Gastrocnemius medialis (tissue), 4 donors: Measurements from ENCODE around the gene DISP3. TPM values are rescaled to one million over a fixed set of nuclear protein-coding genes. Genes with fewer than 3 reads are reported as not detected.

Experiments used
- ATAC-seq, 2 donors: fragments of 150-250 bp; one replicate each; pipeline ENCODE4 v1.9.1; 2016
- DNase-seq, 2 donors: peaks; one replicate each; pipeline ENCODE4 v3.0.0-alpha.2; 2019
- H3K27ac ChIP-seq, 4 donors: fragments of 200-600 bp; sonication (generic); 1 replicate in 1 of 4; 2 replicates in 3 of 4; pipeline ENCODE4 v1.5.1; 2016 to 2018; ENCODE audit warnings: mild to moderate bottlenecking in 2 of 4, moderate library complexity in 1 of 4
- H3K27me3 ChIP-seq, 3 donors: fragments of 200-600 bp; sonication (generic) in 2 of 3; 1 replicate in 1 of 3; 2 replicates in 2 of 3; pipeline versions ENCODE4 v1.5.1 to v1.6.0; 2016 to 2019; ENCODE audit warnings: mild to moderate bottlenecking in 1 of 3, moderate library complexity in 1 of 3
- H3K36me3 ChIP-seq, 2 donors: fragments of 200-600 bp; sonication (generic) in 1 of 2; one replicate each; pipeline ENCODE4 v1.5.1; 2017 to 2018
- H3K4me1 ChIP-seq, 2 donors: fragments of 200-600 bp; sonication (generic) in 1 of 2; one replicate each; pipeline ENCODE4 v1.5.1; 2016 to 2017; ENCODE audit warnings: mild to moderate bottlenecking in 2 of 2
- H3K4me3 ChIP-seq, 4 donors: fragments of 200-600 bp; sonication (generic) in 3 of 4; 1 replicate in 1 of 4; 2 replicates in 3 of 4; pipeline ENCODE4 v1.5.1; 2016 to 2019; ENCODE audit warnings: mild to moderate bottlenecking in 2 of 4
- H3K9me3 ChIP-seq, 3 donors: fragments of 200-600 bp; sonication (generic) in 2 of 3; 1 replicate in 1 of 3; 2 replicates in 2 of 3; pipeline ENCODE4 v1.5.1; 2016 to 2019
- CTCF ChIP-seq, 5 experiments: fragments of 450-650 bp in 3 of 5; fragments of 200-600 bp in 2 of 5; sonication (generic) in 2 of 5; IDR thresholded peaks in 4 of 5; conservative IDR thresholded peaks in 1 of 5; 1 replicate in 4 of 5; 2 replicates in 1 of 5; pipeline ENCODE4 v1.5.1; 2016 to 2019; ENCODE audit warnings: antibody characterized with exemption in 5 of 5, mild to moderate bottlenecking in 3 of 5, moderate library complexity in 3 of 5
- POLR2A ChIP-seq, 2 donors: fragments of 450-650 bp; IDR thresholded peaks; one replicate each; pipeline ENCODE4 v1.6.1; 2017; ENCODE audit warnings: antibody characterized with exemption in 2 of 2, mild to moderate bottlenecking in 2 of 2, moderate library complexity in 2 of 2
- in situ Hi-C, 4 donors: fragments of 200-750 bp; cut with MboI; loops; one replicate each; pipeline versions ENCODE4 v1.15.0 to v1.8.0; 2017; ENCODE audit warnings: low sequenced_read_pairs in 4 of 4
- intact Hi-C: fragments of 100-400 bp; cut with DNase I; formaldehyde crosslinking; loops from one replicate; pipeline ENCODE4 v1.15.1; 2023; ENCODE audit warnings: low total_unique reads
- total RNA-seq, 4 donors: library from RNA; depleted of rRNA; stranded (reverse); fragments of >200 nt; gene quantifications; one replicate each; pipeline versions ENCODE4 v1.1.0 to v1.2.3, GENCODE V29; 2016

DISP3 gene
- total RNA-seq, 4 donors from 2014 or later: not detected

- in situ Hi-C loops (no loop called here), intact Hi-C loops (no loop called here)
- no peak for ATAC-seq
- no peak for TF ChIP-seq CTCF (IDR thresholded peaks at IDR 0.05 in 4 of 5, conservative IDR thresholded peaks at IDR 0.05 in 1 of 5)
- no peak for TF ChIP-seq POLR2A (IDR thresholded peaks at IDR 0.05)
- DNase-seq: no peak
- no peaks in the 10 kb centered on the region for H3K36me3 ChIP-seq
- no peaks in the 10 kb centered on the region for H3K4me1 ChIP-seq
- no peaks in the 10 kb centered on the region for H3K9me3 ChIP-seq
- no peaks in the 10 kb centered on the region for H3K27me3 ChIP-seq
- H3K4me3 ChIP-seq: no peak overlapping the region
- H3K27ac ChIP-seq: no peak overlapping the region
These were observed 36.7 kb downstream of the DISP3 start for GRCh38 chr1:11515368-11516300.

- ATAC-seq (no peak), DNase-seq (no peak)
- Histone ChIP-seq H3K27me3 (no peaks in the 10 kb centered on the region), H3K27ac (no peak overlapping the region), H3K4me3 (no peak overlapping the region), H3K9me3 (no peaks in the 10 kb centered on the region), H3K36me3 (no peaks in the 10 kb centered on the region), H3K4me1 (no peaks in the 10 kb centered on the region)
- intact Hi-C loops (no loop called here), in situ Hi-C loops (no loop called here)
- TF ChIP-seq CTCF (IDR thresholded peaks at IDR 0.05 in 4 of 5, conservative IDR thresholded peaks at IDR 0.05 in 1 of 5) (no peak), POLR2A (IDR thresholded peaks at IDR 0.05) (no peak)
These were observed 38.1 kb downstream of the DISP3 start for GRCh38 chr1:11516961-11517635.

- intact Hi-C loops: no loop called here
- no peaks in the 10 kb centered on the region for H3K4me1 ChIP-seq
- no peak for TF ChIP-seq CTCF (IDR thresholded peaks at IDR 0.05 in 4 of 5, conservative IDR thresholded peaks at IDR 0.05 in 1 of 5)
- TF ChIP-seq POLR2A (IDR thresholded peaks at IDR 0.05): no peak
- DNase-seq (no peak), ATAC-seq (no peak)
- in situ Hi-C loops: no loop called here
- no peak overlapping the region for H3K4me3 ChIP-seq
- no peaks in the 10 kb centered on the region for H3K9me3 ChIP-seq
- no peaks in the 10 kb centered on the region for H3K36me3 ChIP-seq
- H3K27ac ChIP-seq: no peak overlapping the region
- no peaks in the 10 kb centered on the region for H3K27me3 ChIP-seq
These were observed 39.2 kb downstream of the DISP3 start for GRCh38 chr1:11518016-11518701.

DNA sequence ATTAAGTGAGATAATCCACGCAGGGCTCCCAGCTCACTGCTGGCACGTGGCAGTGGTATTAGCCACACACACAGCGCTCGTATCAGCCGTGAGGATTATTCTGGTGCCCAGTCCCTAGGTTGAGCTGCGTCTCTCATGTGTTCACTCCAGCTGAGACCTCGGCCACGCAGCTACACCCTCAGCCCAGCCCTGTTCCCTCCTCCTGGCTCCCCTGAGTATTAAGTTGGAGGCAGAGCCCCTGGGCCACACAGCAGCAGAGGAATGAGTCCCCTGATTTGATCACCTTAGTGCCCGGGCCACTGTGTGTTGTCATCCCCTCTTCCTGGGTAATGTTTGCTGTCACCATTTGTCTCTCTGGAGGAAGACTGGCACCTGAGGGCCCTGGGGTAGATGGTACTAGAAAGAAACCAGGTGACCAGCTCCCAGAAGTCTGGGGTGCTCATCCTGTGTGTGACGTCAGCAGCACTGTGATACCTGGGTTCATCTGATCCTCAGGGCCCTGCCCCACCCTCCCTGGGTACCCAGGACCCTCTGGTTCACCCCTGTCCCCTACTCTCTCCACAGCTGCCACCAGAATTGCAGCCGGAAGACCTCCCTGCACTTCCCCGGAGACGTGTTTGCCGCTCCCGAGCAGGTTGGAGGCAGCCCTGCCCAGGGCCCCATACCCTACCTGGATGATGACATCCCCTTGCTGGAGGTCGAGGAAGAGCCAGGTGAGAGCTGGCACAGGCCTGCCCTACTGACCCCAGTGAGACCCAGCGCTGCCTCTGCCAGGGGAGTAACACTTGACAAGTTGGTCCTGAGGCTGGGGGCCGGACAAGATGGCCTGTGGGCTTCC, 40.1 kb downstream of the DISP3 start:
- intact Hi-C loops: no loop called here
- Histone ChIP-seq H3K36me3 (no peaks in the 10 kb centered on the region), H3K27ac (no peak overlapping the region), H3K9me3 (no peaks in the 10 kb centered on the region), H3K4me3 (no peak overlapping the region), H3K4me1 (no peaks in the 10 kb centered on the region), H3K27me3 (no peaks in the 10 kb centered on the region)
- ATAC-seq: no peak
- no peak for DNase-seq
- TF ChIP-seq POLR2A (IDR thresholded peaks at IDR 0.05) (no peak), CTCF (IDR thresholded peaks at IDR 0.05 in 4 of 5, conservative IDR thresholded peaks at IDR 0.05 in 1 of 5) (no peak)
- in situ Hi-C loops: no loop called here
